ENCODE data around the gene NUP50.

The NUP50 gene

DNA sequence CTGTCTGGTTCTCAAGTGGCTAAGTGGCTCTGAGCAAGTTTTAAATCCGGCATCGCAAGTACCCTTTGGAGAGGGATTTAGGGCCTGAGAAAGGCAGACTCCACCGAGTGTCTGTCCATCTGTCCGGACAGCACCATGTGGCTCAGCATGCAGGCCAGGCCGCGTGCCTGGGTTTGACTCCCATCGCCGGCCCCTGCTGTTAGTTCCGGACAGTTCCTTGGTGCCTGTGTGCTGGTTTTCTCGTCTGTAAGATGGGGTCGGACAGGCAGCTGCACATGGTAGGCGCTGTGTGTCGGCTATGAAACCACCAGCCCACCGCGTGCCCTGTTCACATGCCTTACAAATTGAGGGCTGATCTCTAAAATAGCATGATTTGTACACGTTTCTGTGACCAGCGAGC lies 31.0 kb downstream of the NUP50 start:
- no peak for ATAC-seq (ENCODE audit: low read depth)
- H3K27me3 Mint-ChIP-seq: no peaks in the 10 kb centered on the region
- no peak overlapping the region for H3K27ac Mint-ChIP-seq
- H3K36me3 Mint-ChIP-seq: peaks cover 14% of the 10 kb centered on the region
- no peak overlapping the region for H3K4me3 Mint-ChIP-seq
- no peaks in the 10 kb centered on the region for H3K9me3 Mint-ChIP-seq
- no peak for DNase-seq (ENCODE audit: low spot score in 2 of 2)
- H3K4me1 Mint-ChIP-seq: no peaks in the 10 kb centered on the region

DNA sequence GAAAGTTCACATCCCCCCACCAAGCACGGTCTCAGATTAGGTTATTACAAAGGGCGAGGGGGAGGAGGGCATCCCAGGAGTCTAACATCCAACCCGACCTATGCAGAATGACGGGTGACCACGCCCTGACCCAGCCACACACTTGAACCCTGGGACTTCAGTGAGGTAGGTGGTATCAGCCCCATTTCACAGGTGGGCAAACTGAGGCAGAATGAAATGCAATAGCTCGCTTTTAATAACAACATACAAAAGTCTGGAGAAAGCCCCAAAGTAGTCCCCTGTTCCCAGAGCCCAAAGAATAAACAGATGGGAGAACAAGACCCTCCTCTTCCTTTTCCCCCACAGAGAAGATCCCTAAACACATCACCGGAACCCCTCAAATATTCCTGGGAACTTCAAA lies 31.9 kb downstream of the NUP50 start:
- Mint-ChIP-seq H3K9me3 (no peaks in the 10 kb centered on the region), H3K27me3 (no peaks in the 10 kb centered on the region), H3K36me3 (peaks cover 18% of the 10 kb centered on the region), H3K4me1 (no peaks in the 10 kb centered on the region), H3K4me3 (no peak overlapping the region), H3K27ac (no peak overlapping the region)
- no peak for DNase-seq (ENCODE audit: low spot score in 2 of 2)
- no peak for ATAC-seq (ENCODE audit: low read depth)

DNA sequence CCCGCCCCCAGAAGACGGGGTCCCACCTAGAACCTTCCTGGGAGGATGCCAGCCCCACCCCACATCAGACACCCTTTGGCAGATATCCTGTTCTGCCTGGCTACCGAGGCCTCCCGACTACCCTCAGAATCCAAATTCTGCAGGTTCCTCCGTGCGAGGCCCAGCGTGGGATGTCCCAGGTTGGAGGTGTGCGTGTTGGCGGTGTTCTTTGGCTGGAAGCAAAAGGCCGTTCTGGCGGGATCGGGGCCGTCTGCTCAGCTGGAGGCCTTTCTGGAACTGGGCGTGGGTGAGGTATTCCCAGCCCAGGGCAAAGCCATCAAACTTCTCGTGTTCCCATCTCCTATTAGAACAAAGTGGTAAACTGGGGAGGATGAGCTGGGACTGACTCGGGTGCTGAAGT lies 32.6 kb downstream of the NUP50 start:
- DNase-seq (ENCODE audit: low spot score in 2 of 2): no peak
- H3K4me3 Mint-ChIP-seq: no peak overlapping the region
- no peaks in the 10 kb centered on the region for H3K27me3 Mint-ChIP-seq
- H3K9me3 Mint-ChIP-seq: no peaks in the 10 kb centered on the region
- no peak for ATAC-seq (ENCODE audit: low read depth)
- H3K4me1 Mint-ChIP-seq: no peaks in the 10 kb centered on the region
- peaks cover 20% of the 10 kb centered on the region for H3K36me3 Mint-ChIP-seq
- no peak overlapping the region for H3K27ac Mint-ChIP-seq

DNA sequence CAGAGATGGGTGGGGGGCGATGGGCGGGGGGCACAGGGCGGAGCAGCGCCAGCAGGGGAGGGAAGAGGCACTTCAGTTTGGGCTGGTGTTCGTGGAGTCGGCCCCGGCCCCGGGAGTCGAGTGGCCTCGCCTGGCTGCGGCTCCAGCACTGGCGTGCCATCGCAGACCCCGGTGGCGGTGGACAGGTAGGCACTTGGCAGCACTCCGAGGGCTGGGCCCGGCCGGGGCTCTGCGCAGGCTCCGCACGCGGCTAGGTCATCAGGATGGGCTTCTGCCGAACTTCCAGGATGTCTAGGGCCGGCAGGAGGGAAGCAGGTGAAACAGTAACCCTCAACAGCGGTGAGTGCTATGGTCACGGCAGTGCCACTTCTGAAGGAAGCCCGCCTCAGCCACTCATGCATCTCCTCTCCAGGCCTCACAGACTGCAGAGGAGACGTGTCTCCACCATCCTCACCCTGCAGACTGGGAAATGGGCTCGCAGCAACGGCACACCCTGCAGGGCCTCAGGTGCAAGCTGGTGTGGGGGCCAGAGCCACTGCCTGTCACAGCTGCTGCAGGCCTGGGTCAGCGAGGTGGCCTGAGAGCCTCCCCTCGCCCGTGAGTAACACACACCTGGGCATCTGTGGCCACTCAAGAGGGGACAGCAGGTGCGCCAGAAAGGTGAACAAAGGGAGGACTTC lies 33.3 kb downstream of the NUP50 start:
- no peak for ATAC-seq (ENCODE audit: low read depth)
- H3K36me3 Mint-ChIP-seq: peaks cover 22% of the 10 kb centered on the region
- H3K27me3 Mint-ChIP-seq: no peaks in the 10 kb centered on the region

DNA sequence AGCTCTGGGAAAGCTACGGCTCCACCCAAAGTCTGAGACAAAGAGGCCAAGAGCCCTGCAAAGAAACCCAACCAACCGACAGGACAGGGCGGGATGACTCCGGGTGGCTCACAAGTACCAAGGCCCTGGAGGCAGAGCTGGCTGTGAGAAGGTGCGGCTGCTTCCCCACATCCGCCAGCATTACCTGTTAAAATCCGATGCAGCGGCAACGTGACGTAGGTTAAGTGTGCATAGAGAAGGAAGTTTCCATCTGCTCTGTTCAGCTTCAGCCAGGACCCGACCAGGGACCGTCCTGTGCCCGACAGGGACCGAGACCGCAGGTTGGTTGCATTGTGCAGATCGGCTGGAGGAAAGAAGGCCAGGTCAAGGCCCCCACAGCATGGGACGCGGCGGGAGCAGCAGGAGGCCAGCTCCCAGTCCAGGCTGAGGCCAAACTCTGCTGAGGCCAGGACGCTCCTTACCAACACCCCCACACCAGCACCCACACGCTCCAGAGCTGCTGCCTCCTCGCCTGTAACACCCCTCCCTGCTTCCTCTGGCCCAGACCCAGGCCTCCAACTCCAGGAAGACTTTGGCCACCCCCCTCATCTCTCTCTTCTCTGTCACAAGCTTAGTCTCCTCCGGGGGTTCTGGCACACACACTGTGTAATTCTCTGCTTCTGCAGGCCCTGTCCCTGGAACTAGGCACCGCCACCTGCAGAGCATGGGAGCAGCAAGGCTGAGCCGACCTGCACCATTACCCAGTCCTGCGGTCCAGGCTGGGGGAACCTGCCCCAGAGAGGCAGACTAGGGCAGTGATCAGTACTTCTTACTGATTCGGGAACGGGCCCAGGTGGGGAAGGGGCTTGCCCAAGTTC lies 34.1 kb downstream of the NUP50 start:
- Mint-ChIP-seq H3K9me3 (no peaks in the 10 kb centered on the region), H3K27me3 (no peaks in the 10 kb centered on the region), H3K36me3 (peaks cover 22% of the 10 kb centered on the region), H3K4me1 (no peaks in the 10 kb centered on the region), H3K27ac (no peak overlapping the region), H3K4me3 (no peak overlapping the region)
- no peak for ATAC-seq (ENCODE audit: low read depth)
- no peak for DNase-seq (ENCODE audit: low spot score in 2 of 2)

More for the DNA sequence above, 33.3 kb downstream of the NUP50 start:
- DNase-seq (ENCODE audit: low spot score in 2 of 2): no peak
- no peaks in the 10 kb centered on the region for H3K9me3 Mint-ChIP-seq
- H3K27ac Mint-ChIP-seq: no peak overlapping the region
- H3K4me3 Mint-ChIP-seq: no peak overlapping the region
- H3K4me1 Mint-ChIP-seq: no peaks in the 10 kb centered on the region

DNA sequence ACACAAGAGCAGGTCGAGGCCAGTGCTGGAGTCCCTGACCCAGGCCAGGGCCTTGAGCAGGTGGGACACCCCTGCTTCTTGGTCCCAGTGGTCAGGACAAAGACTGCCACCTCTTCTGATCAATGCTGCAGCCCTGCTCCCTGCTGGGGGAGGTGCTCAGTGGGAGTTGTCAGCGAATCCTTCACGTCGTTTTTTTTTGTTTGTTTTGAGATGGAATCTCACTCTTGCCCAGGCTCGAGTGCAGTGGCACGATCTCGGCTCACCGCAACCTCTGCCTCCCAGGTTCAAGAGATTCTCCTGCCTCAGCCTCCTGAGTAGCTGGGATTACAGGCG lies 34.7 kb downstream of the NUP50 start:
- H3K36me3 Mint-ChIP-seq: peaks cover 22% of the 10 kb centered on the region
- H3K27ac Mint-ChIP-seq: no peak overlapping the region

DNA sequence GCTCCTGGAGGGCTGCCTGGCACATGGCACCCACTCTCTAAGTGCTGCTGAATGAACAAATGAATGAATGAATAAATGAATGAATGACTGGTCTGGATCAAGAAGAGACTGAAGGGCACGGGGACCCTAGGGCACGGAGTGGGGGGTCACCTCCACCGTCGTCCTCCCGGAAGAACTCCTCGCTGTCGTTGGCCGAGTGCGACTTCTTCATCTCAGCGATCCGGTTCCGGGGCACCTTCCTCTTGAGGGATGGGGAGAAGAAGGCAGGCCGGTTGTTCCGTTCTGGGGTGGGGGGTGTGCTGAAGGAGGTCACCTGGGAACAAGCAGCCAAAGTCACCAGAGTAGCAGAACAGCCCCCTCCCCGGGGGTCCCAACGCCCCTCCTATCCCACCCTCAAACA lies 36.0 kb downstream of the NUP50 start:
- Mint-ChIP-seq H3K4me3 (no peak overlapping the region), H3K36me3 (peaks cover 22% of the 10 kb centered on the region), H3K27me3 (no peaks in the 10 kb centered on the region), H3K4me1 (no peaks in the 10 kb centered on the region), H3K9me3 (no peaks in the 10 kb centered on the region), H3K27ac (no peak overlapping the region)
- DNase-seq (ENCODE audit: low spot score in 2 of 2) (no peak), ATAC-seq (ENCODE audit: low read depth) (no peak)

More for the DNA sequence above, 34.7 kb downstream of the NUP50 start:
- ATAC-seq (ENCODE audit: low read depth) (no peak), DNase-seq (ENCODE audit: low spot score in 2 of 2) (no peak)
- no peaks in the 10 kb centered on the region for H3K27me3 Mint-ChIP-seq
- no peaks in the 10 kb centered on the region for H3K4me1 Mint-ChIP-seq
- no peak overlapping the region for H3K4me3 Mint-ChIP-seq
- no peaks in the 10 kb centered on the region for H3K9me3 Mint-ChIP-seq

DNA sequence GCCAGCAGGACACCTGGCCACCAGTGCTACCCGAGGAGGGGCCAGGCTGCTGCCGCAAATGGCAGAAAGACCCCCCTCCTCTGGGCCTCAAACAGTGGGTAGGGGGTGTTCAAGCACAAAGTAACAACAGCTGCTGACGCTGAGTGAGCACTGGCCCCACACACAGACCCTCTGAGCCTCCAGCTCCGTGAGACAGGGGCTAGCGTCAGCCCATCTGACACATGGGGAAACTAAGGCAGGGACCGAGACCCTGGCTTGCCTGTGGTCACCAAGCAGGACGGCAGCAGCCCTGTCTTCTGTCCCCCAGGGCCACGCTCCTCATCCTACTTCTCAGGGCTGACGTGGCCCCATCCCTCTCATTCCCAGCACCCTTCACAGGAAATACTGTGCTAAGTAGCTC lies 36.5 kb downstream of the NUP50 start:
- DNase-seq (ENCODE audit: low spot score in 2 of 2) (no peak), ATAC-seq (ENCODE audit: low read depth) (no peak)
- no peaks in the 10 kb centered on the region for H3K9me3 Mint-ChIP-seq
- no peaks in the 10 kb centered on the region for H3K27me3 Mint-ChIP-seq
- H3K36me3 Mint-ChIP-seq: peaks cover 22% of the 10 kb centered on the region
- H3K4me3 Mint-ChIP-seq: no peak overlapping the region
- no peaks in the 10 kb centered on the region for H3K4me1 Mint-ChIP-seq
- no peak overlapping the region for H3K27ac Mint-ChIP-seq

DNA sequence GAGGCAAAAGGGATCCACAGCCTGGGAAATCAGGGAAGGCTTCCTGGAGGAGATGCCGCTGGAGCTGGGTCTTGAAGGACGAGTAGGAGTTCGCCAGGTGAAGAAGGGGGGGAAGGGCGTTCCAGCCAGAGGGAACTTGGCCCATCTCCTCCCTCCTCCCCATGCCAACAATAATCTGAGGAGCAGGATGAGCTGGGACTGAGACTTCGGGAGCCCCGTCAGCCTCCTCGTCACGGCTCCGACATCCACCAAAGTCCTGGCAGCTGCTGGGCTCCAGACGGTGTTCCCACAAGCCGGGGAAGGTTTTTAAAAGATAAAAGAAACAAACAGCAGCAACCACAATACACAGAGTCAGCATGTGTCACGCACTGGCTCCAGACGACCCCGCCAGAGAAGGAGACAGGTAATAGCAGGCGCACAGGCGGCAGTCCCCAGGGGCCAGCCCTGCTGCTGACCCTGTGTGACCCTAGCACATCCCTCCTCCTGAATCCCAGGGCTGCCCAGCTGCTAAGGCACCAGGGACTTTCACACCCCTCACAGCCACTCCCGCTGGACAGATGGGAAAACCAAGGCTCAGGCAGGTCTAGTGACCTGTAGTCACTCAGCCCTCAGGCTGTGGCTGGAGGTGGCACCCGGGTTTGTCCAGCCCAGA lies 37.3 kb downstream of the NUP50 start:
- Mint-ChIP-seq H3K9me3 (no peaks in the 10 kb centered on the region), H3K4me1 (no peaks in the 10 kb centered on the region), H3K4me3 (no peak overlapping the region), H3K27ac (no peak overlapping the region), H3K36me3 (peaks cover 23% of the 10 kb centered on the region), H3K27me3 (no peaks in the 10 kb centered on the region)
- ATAC-seq (ENCODE audit: low read depth) (no peak), DNase-seq (ENCODE audit: low spot score in 2 of 2) (no peak)

DNA sequence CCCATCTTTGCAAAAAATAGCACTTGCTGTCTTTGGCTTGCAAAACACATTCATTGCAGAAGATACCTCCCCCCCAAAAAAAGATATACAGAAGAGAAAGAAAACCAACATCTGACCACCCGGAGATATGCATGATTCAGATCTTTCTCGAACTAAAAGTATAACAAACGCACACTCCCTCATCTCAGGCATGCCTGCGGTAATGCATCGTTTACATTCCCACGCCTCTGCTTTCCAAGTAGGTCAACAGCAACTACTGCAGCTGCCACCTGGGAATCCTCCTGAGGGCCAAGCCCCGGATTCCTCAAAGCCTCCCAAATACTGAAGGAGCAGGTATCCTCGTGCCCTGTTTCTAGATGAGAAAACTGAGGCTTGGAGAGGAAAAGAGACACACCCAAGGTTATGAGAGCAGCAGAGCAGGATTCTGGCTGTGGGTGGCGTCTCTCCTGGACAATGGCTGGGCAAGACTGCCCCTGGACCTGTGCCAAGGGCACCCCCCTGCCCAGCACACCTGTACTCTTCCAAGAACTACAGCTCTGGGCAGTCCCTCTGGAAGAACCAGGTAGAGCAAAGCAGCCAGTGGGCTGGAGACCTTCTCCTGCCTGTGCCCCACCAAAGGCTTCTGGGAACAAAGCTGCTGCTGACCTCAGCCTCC lies 38.1 kb downstream of the NUP50 start:
- Mint-ChIP-seq H3K9me3 (no peaks in the 10 kb centered on the region), H3K4me3 (no peak overlapping the region), H3K27ac (no peak overlapping the region), H3K4me1 (no peaks in the 10 kb centered on the region), H3K36me3 (peaks cover 23% of the 10 kb centered on the region), H3K27me3 (no peaks in the 10 kb centered on the region)
- ATAC-seq (ENCODE audit: low read depth) (no peak), DNase-seq (ENCODE audit: low spot score in 2 of 2) (no peak)

DNA sequence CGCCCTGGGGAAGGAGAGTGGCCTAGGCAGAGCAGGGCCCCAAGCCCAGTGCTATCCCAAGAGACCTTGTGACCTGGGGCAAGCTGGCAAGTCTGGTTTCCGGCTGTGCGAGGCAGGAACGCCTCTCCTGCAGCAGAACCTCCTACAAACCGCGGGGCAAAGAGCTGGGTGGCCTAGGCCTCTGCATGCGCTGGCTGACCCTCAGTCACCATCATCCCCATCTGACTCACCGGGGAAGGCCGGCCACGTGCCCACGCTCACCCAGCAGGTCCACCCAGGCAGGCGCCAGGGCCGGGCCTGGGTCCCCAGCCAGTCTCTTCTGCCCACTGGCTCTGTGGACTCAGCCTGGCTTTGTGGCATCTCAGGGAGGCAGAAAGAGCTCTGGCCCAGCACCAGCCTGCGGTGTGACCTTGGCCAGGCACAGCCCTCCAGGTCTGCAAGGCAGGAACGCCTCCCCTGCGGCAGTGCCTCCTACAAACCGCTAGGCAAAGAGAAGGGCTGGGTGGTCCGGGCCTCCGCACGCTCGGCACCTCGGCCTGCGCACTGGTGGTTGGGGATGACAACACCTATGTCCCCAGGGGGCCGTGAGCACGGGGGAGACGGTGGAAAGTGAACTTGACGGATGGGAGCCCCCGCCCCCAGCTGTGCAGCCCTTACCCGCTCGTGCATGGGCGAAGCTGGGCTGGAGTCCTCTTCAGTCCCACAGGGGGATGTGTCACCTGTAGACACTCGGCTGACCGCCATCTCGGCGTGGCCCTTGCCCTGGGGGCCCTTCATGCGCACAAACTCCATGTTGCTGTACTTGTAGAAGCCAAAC lies 38.8 kb downstream of the NUP50 start:
- no peak overlapping the region for H3K27ac Mint-ChIP-seq
- H3K9me3 Mint-ChIP-seq: no peaks in the 10 kb centered on the region
- no peaks in the 10 kb centered on the region for H3K27me3 Mint-ChIP-seq
- H3K4me3 Mint-ChIP-seq: no peak overlapping the region
- H3K4me1 Mint-ChIP-seq: no peaks in the 10 kb centered on the region
- no peak for ATAC-seq (ENCODE audit: low read depth)
- H3K36me3 Mint-ChIP-seq: peaks cover 23% of the 10 kb centered on the region
- DNase-seq (ENCODE audit: low spot score in 2 of 2): no peak

DNA sequence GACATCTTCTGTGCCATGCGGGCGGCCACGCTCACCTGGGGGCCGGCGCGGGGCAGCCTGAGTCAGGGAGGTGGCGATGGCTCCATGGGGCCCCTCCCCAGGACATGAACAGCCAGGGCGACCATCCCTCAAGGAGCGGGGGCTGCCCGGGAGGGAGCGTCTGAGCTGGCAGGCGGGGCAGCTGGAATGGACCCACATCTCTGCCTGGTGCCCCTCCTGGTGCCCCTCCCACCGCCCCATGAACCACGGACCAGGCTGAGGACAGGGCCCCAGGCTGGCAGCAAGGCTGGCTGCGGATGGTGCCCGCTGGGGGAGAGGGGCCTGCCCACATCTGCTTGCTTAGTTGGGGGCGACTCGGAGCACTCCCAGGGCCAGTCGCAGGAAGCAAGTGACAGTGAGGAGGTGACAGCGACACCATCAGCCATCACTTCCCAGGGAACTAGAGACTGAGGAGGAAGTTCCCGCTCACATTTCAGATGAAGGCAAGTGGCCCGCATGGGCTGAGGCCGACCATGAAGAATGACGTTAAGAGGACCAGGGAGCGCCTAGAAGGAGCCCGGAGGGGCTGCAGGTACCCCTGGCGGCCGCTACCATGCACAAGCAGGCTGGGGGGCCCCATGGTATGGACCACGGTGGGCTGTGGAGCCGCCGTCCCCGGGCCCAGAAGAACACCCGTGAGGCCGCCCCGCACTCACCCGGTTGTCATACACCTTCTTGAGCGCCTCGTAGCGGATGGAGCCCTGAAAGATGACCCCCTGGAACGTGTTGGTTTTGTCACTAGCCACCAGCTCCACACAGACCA lies 39.6 kb downstream of the NUP50 start:
- H3K4me3 Mint-ChIP-seq: no peak overlapping the region
- peaks cover 2% of the 10 kb centered on the region for H3K4me1 Mint-ChIP-seq
- H3K9me3 Mint-ChIP-seq: no peaks in the 10 kb centered on the region
- H3K27ac Mint-ChIP-seq: no peak overlapping the region
- DNase-seq (ENCODE audit: low spot score in 2 of 2) (no peak), ATAC-seq (ENCODE audit: low read depth) (no peak)
- no peaks in the 10 kb centered on the region for H3K27me3 Mint-ChIP-seq
- H3K36me3 Mint-ChIP-seq: peaks cover 22% of the 10 kb centered on the region

DNA sequence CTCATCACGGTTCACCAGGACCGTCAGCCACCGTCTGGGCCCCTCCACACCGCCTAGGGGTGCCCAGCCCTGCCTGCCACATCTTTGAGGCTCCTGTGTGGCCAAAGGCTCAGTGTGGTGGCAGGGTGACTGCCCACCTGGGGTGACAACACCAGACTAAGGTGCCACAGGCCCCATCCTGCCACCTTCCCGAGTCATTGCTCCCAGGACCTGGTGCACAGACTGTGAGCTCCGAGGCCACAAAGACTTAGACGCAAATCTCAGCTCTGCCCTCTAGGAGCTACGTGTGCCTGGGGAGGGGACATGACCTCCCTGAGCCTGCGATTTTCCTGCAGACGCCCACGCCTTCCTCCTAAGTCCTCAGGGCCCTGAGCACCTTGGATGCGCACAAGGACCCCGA lies 40.5 kb downstream of the NUP50 start:
- Mint-ChIP-seq H3K4me3 (no peak overlapping the region), H3K4me1 (peaks cover 2% of the 10 kb centered on the region), H3K9me3 (no peaks in the 10 kb centered on the region), H3K36me3 (peaks cover 18% of the 10 kb centered on the region), H3K27me3 (no peaks in the 10 kb centered on the region), H3K27ac (no peak overlapping the region)
- DNase-seq (ENCODE audit: low spot score in 2 of 2) (no peak), ATAC-seq (ENCODE audit: low read depth) (no peak)

Measured in memory B cell (primary cell).